Endodermal cell (in vitro differentiated cells): Measurements from ENCODE around the gene CAPN5. TPM values are rescaled to one million over a fixed set of nuclear protein-coding genes. Genes with fewer than 3 reads are reported as not detected.

Source experiments
- DNase-seq: peaks from one replicate; pipeline ENCODE4 v3.0.0-alpha.2; 2017
- H3K27ac ChIP-seq: 2 replicates; pipeline ENCODE4 v1.5.1; 2013; ENCODE audit warnings: mild to moderate bottlenecking, low read depth, low read length, moderate library complexity
- H3K27me3 ChIP-seq: 2 replicates; pipeline ENCODE4 v1.6.1; 2013; ENCODE audit warnings: mild to moderate bottlenecking, low read length, moderate library complexity; ENCODE audit not compliant: insufficient read depth, control insufficient read depth, poor library complexity, severe bottlenecking
- H3K36me3 ChIP-seq: 2 replicates; pipeline ENCODE4 v1.7.0; 2013; ENCODE audit warnings: mild to moderate bottlenecking, low read length, moderate library complexity; ENCODE audit not compliant: control insufficient read depth, insufficient read depth
- H3K4me1 ChIP-seq: one replicate; pipeline ENCODE4 v1.7.0; 2013; ENCODE audit warnings: low read length; ENCODE audit not compliant: control insufficient read depth, insufficient read depth
- H3K4me3 ChIP-seq: 2 replicates; pipeline ENCODE4 v1.5.1; 2013; ENCODE audit warnings: mild to moderate bottlenecking, low read length, moderate library complexity
- H3K9ac ChIP-seq: 2 replicates; pipeline ENCODE4 v1.6.1; 2013; ENCODE audit warnings: mild to moderate bottlenecking, low read length, moderate library complexity; ENCODE audit not compliant: poor library complexity, severe bottlenecking; ENCODE audit errors: extremely low read depth
- H3K9me3 ChIP-seq: 2 replicates; pipeline ENCODE4 v1.6.1; 2013; ENCODE audit warnings: mild to moderate bottlenecking, low read length, moderate library complexity; ENCODE audit not compliant: control insufficient read depth
- H3K27ac Mint-ChIP-seq: 2 replicates; pipeline ENCODE4 v1.8.0; 2020; ENCODE audit warnings: mixed read lengths
- H3K27me3 Mint-ChIP-seq: 2 replicates; pipeline ENCODE4 v1.8.0; 2021; ENCODE audit warnings: mild to moderate bottlenecking, mixed read lengths; ENCODE audit not compliant: insufficient read depth
- H3K36me3 Mint-ChIP-seq: 2 replicates; pipeline ENCODE4 v1.8.0; 2020; ENCODE audit warnings: low read depth, mixed read lengths
- H3K4me1 Mint-ChIP-seq: 2 replicates; pipeline ENCODE4 v1.8.0; 2020; ENCODE audit warnings: mixed read lengths
- H3K4me3 Mint-ChIP-seq: 2 replicates; pipeline ENCODE4 v1.8.0; 2020; ENCODE audit warnings: mild to moderate bottlenecking, moderate library complexity, mixed read lengths
- H3K9me3 Mint-ChIP-seq: 2 replicates; pipeline ENCODE4 v1.8.0; 2020; ENCODE audit warnings: mild to moderate bottlenecking, mixed read lengths
- WGBS, 2 experiments: methylation state at CpG; one replicate each; pipeline versions ENCODE4 v1.1.5 to v1.1.7; 2013; ENCODE audit warnings: missing lambda C conversion rate in 2 of 2, mixed read lengths in 1 of 2; ENCODE audit not compliant: insufficient coverage in 1 of 2, insufficient read length in 1 of 2; 5-methylcytosine and 5-hydroxymethylcytosine counted together
- total RNA-seq, 2 donors: library from RNA; stranded (reverse); fragmentation: NEBNext Ultra II Directional in 1 of 2; extraction: Animal tissue kit (Norgen Biotek cat#: 25700) in 1 of 2; gene quantifications; 2 replicates in 1 of 2; 3 replicates in 1 of 2; pipeline ENCODE4 v1.2.1, GENCODE V29; 2021
- TF ChIP-seq, protein P1 (sequence below): fragments of 200-600 bp; sonication (generic); conservative IDR thresholded peaks from 2 replicates; pipeline ENCODE4 v1.5.0; 2021; ENCODE audit warnings: antibody characterized with exemption, mild to moderate bottlenecking

Gene CAPN5
- total RNA-seq, 2 donors from 2014 or later = 17.5 to 21.5 TPM

DNA sequence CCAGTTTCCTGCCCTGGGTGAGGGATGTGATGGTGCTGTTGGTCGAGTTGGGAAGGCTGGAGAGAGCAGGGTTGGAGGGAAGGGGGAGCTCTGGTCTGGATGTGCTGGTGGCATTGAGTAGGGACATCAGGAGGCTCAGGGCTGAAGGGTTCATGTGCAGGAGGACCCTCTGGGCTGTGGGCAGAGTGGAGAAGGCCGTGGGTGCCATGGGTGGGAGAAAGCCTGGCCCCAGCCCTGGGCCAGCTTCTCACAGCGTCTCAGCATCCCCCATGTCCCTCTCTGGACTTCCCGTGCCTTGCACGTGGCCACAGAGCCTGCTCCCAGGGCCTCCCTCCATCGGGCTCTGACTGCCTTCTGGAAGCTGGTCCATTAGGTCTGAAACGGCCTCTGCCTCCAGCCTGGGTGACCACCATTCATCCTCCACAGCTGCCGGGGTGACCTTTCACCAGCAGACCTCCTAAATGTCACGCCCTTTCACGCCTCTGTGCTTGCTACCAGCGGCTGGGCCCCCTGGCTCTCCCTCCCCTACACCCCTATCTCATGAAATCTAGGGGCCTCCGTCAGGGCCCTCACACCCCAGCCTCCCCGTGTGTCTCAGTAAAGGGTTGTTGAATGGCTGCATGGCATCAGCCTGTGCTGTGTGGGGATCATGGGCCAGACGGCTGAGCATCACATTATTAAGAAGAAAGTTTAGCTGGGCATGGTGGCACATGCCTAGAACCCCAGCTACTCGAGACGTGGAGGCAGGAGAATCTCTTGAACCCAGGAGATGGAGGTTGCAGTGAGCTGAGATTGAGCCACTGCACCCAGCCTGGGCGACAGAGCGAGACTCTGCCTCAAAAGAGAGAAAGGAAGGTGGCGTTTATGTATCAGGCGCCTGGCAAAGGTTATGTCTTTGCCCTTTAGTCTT is 86.8 kb downstream of the CAPN5 start:
- WGBS, 2 experiments = 91 to 92% methylated on average over 14 to 20 of the region's 20 CpGs
- Histone ChIP-seq H3K27ac (no peak overlapping the region), H3K4me1 (no peaks in the 10 kb centered on the region), H3K27me3 (no peaks in the 10 kb centered on the region), H3K9ac (no peak overlapping the region), H3K9me3 (no peaks in the 10 kb centered on the region), H3K36me3 (no peaks in the 10 kb centered on the region), H3K4me3 (no peak overlapping the region)
- Mint-ChIP-seq H3K9me3 (no peaks in the 10 kb centered on the region), H3K27me3 (peaks cover 9% of the 10 kb centered on the region), H3K4me3 (no peak overlapping the region), H3K27ac (no peak overlapping the region), H3K4me1 (peaks cover 2% of the 10 kb centered on the region), H3K36me3 (no peaks in the 10 kb centered on the region)
- TF ChIP-seq, protein P1, sequence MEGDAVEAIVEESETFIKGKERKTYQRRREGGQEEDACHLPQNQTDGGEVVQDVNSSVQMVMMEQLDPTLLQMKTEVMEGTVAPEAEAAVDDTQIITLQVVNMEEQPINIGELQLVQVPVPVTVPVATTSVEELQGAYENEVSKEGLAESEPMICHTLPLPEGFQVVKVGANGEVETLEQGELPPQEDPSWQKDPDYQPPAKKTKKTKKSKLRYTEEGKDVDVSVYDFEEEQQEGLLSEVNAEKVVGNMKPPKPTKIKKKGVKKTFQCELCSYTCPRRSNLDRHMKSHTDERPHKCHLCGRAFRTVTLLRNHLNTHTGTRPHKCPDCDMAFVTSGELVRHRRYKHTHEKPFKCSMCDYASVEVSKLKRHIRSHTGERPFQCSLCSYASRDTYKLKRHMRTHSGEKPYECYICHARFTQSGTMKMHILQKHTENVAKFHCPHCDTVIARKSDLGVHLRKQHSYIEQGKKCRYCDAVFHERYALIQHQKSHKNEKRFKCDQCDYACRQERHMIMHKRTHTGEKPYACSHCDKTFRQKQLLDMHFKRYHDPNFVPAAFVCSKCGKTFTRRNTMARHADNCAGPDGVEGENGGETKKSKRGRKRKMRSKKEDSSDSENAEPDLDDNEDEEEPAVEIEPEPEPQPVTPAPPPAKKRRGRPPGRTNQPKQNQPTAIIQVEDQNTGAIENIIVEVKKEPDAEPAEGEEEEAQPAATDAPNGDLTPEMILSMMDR = no peak
- no peak for DNase-seq

DNA sequence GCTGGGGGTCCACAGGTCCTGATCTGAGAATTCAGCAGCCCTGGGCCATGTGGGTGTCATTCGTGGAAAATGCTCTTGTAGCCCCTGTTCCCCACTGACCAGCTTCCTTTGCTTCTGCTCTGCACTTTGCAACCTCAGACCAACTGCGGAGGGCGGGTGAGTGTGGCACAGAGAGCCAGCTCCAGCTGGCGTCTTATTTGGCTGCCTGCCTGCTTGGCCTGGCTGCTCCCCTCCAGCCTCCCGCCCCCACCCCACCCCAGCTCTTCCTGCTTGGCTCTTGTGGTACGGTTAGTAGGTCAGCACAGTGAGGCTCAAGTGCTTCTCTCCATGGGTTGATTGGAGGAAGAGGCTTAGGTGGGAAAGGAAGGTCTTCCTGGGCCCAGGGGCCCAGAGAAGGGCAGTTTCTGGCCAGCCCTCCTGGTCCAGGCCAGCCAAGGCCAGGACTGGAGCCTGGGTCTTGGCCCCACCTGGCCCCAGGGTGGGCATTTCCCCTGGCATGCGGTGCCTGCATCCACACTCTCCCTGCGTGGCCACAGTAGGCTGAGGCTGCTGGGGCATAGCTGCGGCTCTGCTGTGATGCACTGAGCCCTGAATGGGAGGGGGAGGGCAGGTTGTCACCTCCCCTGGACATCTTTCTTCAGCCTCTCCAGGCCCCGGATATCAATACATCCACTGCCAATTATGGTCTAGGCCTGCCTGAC is 87.8 kb downstream of the CAPN5 start:
- Mint-ChIP-seq H3K27ac (no peak overlapping the region), H3K36me3 (no peaks in the 10 kb centered on the region), H3K4me3 (no peak overlapping the region), H3K4me1 (peaks cover 2% of the 10 kb centered on the region), H3K27me3 (peaks cover 6% of the 10 kb centered on the region), H3K9me3 (no peaks in the 10 kb centered on the region)
- no peaks in the 10 kb centered on the region for H3K9me3 ChIP-seq
- DNase-seq = no peak
- no peaks in the 10 kb centered on the region for H3K36me3 ChIP-seq
- 88 to 90% methylated on average over 7 to 9 of the region's 10 CpGs for WGBS, 2 experiments
- TF ChIP-seq, protein P1 = no peak
- H3K4me1 ChIP-seq = no peaks in the 10 kb centered on the region
- no peak overlapping the region for H3K9ac ChIP-seq
- no peak overlapping the region for H3K27ac ChIP-seq
- H3K27me3 ChIP-seq = no peaks in the 10 kb centered on the region
- H3K4me3 ChIP-seq = no peak overlapping the region

DNA sequence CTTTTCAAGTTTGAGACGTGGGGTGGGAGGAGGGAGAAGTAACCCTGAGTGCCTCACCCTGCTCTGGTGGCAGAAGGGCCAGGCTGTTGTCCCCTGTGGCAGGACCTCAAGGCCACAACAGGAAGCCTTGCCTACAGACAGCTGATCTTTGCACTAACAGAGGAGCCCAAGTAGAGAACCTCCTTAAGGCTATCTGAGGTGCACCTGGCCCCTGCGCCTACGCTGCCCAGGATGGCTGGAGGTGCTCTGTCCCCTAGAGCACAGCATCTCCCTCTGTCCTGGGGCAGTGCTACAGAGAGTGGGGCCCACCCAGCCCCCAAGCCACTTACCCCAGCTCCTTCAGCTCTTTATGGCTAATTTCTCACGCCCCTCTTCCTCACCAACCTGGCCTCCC is 88.3 kb downstream of the CAPN5 start:
- Mint-ChIP-seq H3K27ac (no peak overlapping the region), H3K4me1 (peaks cover 1% of the 10 kb centered on the region), H3K27me3 (peaks cover 6% of the 10 kb centered on the region), H3K4me3 (no peak overlapping the region), H3K36me3 (no peaks in the 10 kb centered on the region), H3K9me3 (no peaks in the 10 kb centered on the region)
- Histone ChIP-seq H3K27ac (no peak overlapping the region), H3K9me3 (no peaks in the 10 kb centered on the region), H3K27me3 (no peaks in the 10 kb centered on the region), H3K9ac (no peak overlapping the region), H3K36me3 (no peaks in the 10 kb centered on the region), H3K4me3 (no peak overlapping the region), H3K4me1 (no peaks in the 10 kb centered on the region)
- DNase-seq = no peak
- TF ChIP-seq, protein P1 = no peak
- WGBS, 2 experiments = 90 to 96% methylated on average over 3 of the region's 4 CpGs
